Measurements from ENCODE around the gene RHBDD3.
A peak's percentile ranks its signal among the peaks of the same experiment; 100 is the strongest.

- TF ChIP-seq CTCF (IDR thresholded peaks at IDR 0.05) (peak in 1 of 3 experiments; percentile 14), POLR2A (IDR thresholded peaks at IDR 0.05) (peak in 1 of 2 donors; percentile 91)
Observed at GRCh38 chr22:29267858-29268510, at the start of gene RHBDD3, which contains the start of gene EWSR1.

Data from vagina (tissue), 2 donors.